HEK293 (cell line): ENCODE data around the gene KLC4.
A peak's percentile ranks its signal among the peaks of the same experiment; 100 is the strongest.

ENCODE experiments used
- GLI4 ChIP-seq: fragments of 450-650 bp; formaldehyde crosslinking; IDR thresholded peaks from 2 replicates; pipeline ENCODE4 v1.5.1; 2016; ENCODE audit warnings: missing biosample characterization, missing genetic modification characterization
- GLIS2 ChIP-seq: fragments of 450-650 bp; formaldehyde crosslinking; IDR thresholded peaks from 2 replicates; pipeline ENCODE4 v1.5.1; 2016; ENCODE audit warnings: missing biosample characterization, missing genetic modification characterization
- HOXC10 ChIP-seq: sonication (generic); formaldehyde crosslinking; IDR thresholded peaks from 2 replicates; pipeline ENCODE4 v1.8.1; 2023; ENCODE audit warnings: mild to moderate bottlenecking, missing genetic modification reagents
- KLF16 ChIP-seq: fragments of 450-650 bp; formaldehyde crosslinking; IDR thresholded peaks from 2 replicates; pipeline ENCODE4 v1.5.1; 2017; ENCODE audit warnings: missing biosample characterization, missing genetic modification characterization
- RBAK ChIP-seq: fragments of 450-650 bp; formaldehyde crosslinking; IDR thresholded peaks from 2 replicates; pipeline ENCODE4 v1.5.1; 2016; ENCODE audit warnings: missing biosample characterization, missing genetic modification characterization
- SP3 ChIP-seq: fragments of 450-650 bp; formaldehyde crosslinking; IDR thresholded peaks from 2 replicates; pipeline ENCODE4 v1.5.1; 2016; ENCODE audit warnings: missing biosample characterization, missing genetic modification characterization
- ZBTB20 ChIP-seq: fragments of 450-650 bp; formaldehyde crosslinking; IDR thresholded peaks from 2 replicates; pipeline ENCODE4 v1.5.1; 2016; ENCODE audit warnings: missing biosample characterization, missing genetic modification characterization
- ZFP41 ChIP-seq: fragments of 450-650 bp; formaldehyde crosslinking; IDR thresholded peaks from 2 replicates; pipeline ENCODE4 v1.5.1; 2016; ENCODE audit warnings: missing biosample characterization, missing genetic modification characterization, borderline replicate concordance
- ZNF155 ChIP-seq: fragments of 450-650 bp; formaldehyde crosslinking; IDR thresholded peaks from 2 replicates; pipeline ENCODE4 v1.5.1; 2016; ENCODE audit warnings: missing biosample characterization, missing genetic modification characterization
- ZNF169 ChIP-seq: fragments of 450-650 bp; formaldehyde crosslinking; IDR thresholded peaks from 2 replicates; pipeline ENCODE4 v1.5.1; 2016; ENCODE audit warnings: missing biosample characterization, missing genetic modification characterization
- ZNF211 ChIP-seq: fragments of 450-650 bp; formaldehyde crosslinking; IDR thresholded peaks from 2 replicates; pipeline ENCODE4 v1.5.1; 2016; ENCODE audit warnings: low read depth, missing biosample characterization, missing genetic modification characterization
- ZNF221 ChIP-seq: fragments of 450-650 bp; formaldehyde crosslinking; IDR thresholded peaks from 2 replicates; pipeline ENCODE4 v1.5.1; 2017; ENCODE audit warnings: missing biosample characterization, missing genetic modification characterization, borderline replicate concordance
- ZNF23 ChIP-seq: fragments of 450-650 bp; formaldehyde crosslinking; IDR thresholded peaks from 2 replicates; pipeline ENCODE4 v1.5.1; 2016; ENCODE audit warnings: missing biosample characterization, missing genetic modification characterization, borderline replicate concordance
- ZNF239 ChIP-seq: fragments of 450-650 bp; formaldehyde crosslinking; IDR thresholded peaks from 2 replicates; pipeline ENCODE4 v1.5.1; 2016; ENCODE audit warnings: missing biosample characterization, missing genetic modification characterization
- ZNF292 ChIP-seq: fragments of 450-650 bp; formaldehyde crosslinking; IDR thresholded peaks from 2 replicates; pipeline ENCODE4 v1.5.1; 2016; ENCODE audit warnings: low read depth, missing biosample characterization, missing genetic modification characterization, borderline replicate concordance
- ZNF350 ChIP-seq: fragments of 450-650 bp; formaldehyde crosslinking; IDR thresholded peaks from 2 replicates; pipeline ENCODE4 v1.5.0; 2017; ENCODE audit warnings: missing biosample characterization, mild to moderate bottlenecking, missing genetic modification characterization
- ZNF426 ChIP-seq: fragments of 450-650 bp; formaldehyde crosslinking; IDR thresholded peaks from 2 replicates; pipeline ENCODE4 v1.5.1; 2017; ENCODE audit warnings: missing biosample characterization, missing genetic modification characterization, mild to moderate bottlenecking, inconsistent platforms, moderate library complexity
- ZNF571 ChIP-seq: fragments of 450-650 bp; formaldehyde crosslinking; IDR thresholded peaks from 2 replicates; pipeline ENCODE4 v1.5.0; 2017; ENCODE audit warnings: missing biosample characterization, missing genetic modification characterization
- ZNF585B ChIP-seq: fragments of 450-650 bp; formaldehyde crosslinking; IDR thresholded peaks from 2 replicates; pipeline ENCODE4 v1.5.1; 2016; ENCODE audit warnings: missing biosample characterization, missing genetic modification characterization
- ZNF660 ChIP-seq: fragments of 450-650 bp; IDR thresholded peaks from 2 replicates; pipeline ENCODE4 v1.5.1; 2018; ENCODE audit warnings: missing biosample characterization, mild to moderate bottlenecking, missing genetic modification characterization
- ZNF701 ChIP-seq: fragments of 450-650 bp; formaldehyde crosslinking; IDR thresholded peaks from 2 replicates; pipeline ENCODE4 v1.5.1; 2016; ENCODE audit warnings: missing biosample characterization, missing genetic modification characterization
- ZNF785 ChIP-seq: fragments of 450-650 bp; formaldehyde crosslinking; IDR thresholded peaks from 2 replicates; pipeline ENCODE4 v1.5.1; 2016; ENCODE audit warnings: missing biosample characterization, missing genetic modification characterization
- ZNF791 ChIP-seq: fragments of 450-650 bp; formaldehyde crosslinking; IDR thresholded peaks from 2 replicates; pipeline ENCODE4 v1.5.1; 2016; ENCODE audit warnings: missing biosample characterization, missing genetic modification characterization
- ZNF837 ChIP-seq: fragments of 450-650 bp; formaldehyde crosslinking; IDR thresholded peaks from 2 replicates; pipeline ENCODE4 v1.5.1; 2016; ENCODE audit warnings: missing biosample characterization, missing genetic modification characterization
- ZNF843 ChIP-seq: fragments of 450-650 bp; formaldehyde crosslinking; IDR thresholded peaks from 2 replicates; pipeline ENCODE4 v1.5.1; 2016; ENCODE audit warnings: missing biosample characterization, missing genetic modification characterization
- TF ChIP-seq, protein P1 (sequence below): fragments of 450-650 bp; formaldehyde crosslinking; IDR thresholded peaks from 2 replicates; pipeline ENCODE4 v1.5.1; 2016; ENCODE audit warnings: missing biosample characterization, missing genetic modification characterization
- TF ChIP-seq, protein P2 (sequence below): IDR thresholded peaks from 2 replicates; pipeline ENCODE4 v1.6.1; 2011; ENCODE audit warnings: mild to moderate bottlenecking, low read depth, low read length, borderline replicate concordance
- TF ChIP-seq, protein P3 (sequence below): fragments of 450-650 bp; formaldehyde crosslinking; IDR thresholded peaks from 2 replicates; pipeline ENCODE4; 2016; ENCODE audit warnings: missing biosample characterization, missing genetic modification characterization
- TF ChIP-seq, protein P4 (sequence below): fragments of 450-650 bp; formaldehyde crosslinking; IDR thresholded peaks from 2 replicates; pipeline ENCODE4 v1.5.0; 2017; ENCODE audit warnings: missing biosample characterization, missing genetic modification characterization, borderline replicate concordance
- TF ChIP-seq, protein P5 (sequence below): fragments of 450-650 bp; formaldehyde crosslinking; IDR thresholded peaks from 2 replicates; pipeline ENCODE4 v1.5.1; 2017; ENCODE audit warnings: missing biosample characterization, missing genetic modification characterization
- TF ChIP-seq, protein P6 (sequence below): fragments of 450-650 bp; formaldehyde crosslinking; IDR thresholded peaks from 2 replicates; pipeline ENCODE4 v1.5.1; 2016; ENCODE audit warnings: missing biosample characterization, missing genetic modification characterization
- TF ChIP-seq, protein P7 (sequence below): fragments of 450-650 bp; formaldehyde crosslinking; IDR thresholded peaks from 2 replicates; pipeline ENCODE4 v1.5.1; 2016; ENCODE audit warnings: missing biosample characterization, missing genetic modification characterization

Gene KLC4

DNA sequence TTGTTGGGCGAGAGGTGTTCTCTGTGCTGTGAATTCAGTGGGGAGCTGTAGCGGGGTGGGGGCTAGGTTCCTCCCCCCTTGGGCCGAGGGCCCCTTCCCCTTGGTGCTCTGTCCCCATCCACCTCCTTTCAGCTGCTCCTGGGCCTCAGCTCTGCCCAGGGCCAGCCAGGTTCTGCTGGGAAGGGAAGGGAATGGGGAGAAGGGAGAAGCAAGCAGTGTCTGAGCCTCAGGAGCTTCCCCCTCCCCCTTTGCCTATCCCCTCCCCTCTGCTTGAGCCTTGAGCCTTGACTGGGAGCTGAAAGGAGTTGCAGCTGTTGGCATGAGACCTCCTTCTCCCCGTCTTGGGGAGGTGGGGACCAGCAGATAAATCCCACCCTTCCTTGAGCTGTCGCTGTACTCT is 38.6 kb upstream of the KLC4 start (continued):
- TF ChIP-seq, protein P1, sequence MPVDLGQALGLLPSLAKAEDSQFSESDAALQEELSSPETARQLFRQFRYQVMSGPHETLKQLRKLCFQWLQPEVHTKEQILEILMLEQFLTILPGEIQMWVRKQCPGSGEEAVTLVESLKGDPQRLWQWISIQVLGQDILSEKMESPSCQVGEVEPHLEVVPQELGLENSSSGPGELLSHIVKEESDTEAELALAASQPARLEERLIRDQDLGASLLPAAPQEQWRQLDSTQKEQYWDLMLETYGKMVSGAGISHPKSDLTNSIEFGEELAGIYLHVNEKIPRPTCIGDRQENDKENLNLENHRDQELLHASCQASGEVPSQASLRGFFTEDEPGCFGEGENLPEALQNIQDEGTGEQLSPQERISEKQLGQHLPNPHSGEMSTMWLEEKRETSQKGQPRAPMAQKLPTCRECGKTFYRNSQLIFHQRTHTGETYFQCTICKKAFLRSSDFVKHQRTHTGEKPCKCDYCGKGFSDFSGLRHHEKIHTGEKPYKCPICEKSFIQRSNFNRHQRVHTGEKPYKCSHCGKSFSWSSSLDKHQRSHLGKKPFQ (tag by site-specific recombination) = no peak
- TF ChIP-seq GLIS2 (tag by site-specific recombination) (peak; percentile 49; the same call in 1 of the 2 replicates), HOXC10 (CRISPR knock-in tag) (no peak), ZNF239 (no peak), RBAK (tag by site-specific recombination) (no peak), ZNF426 (no peak), ZNF571 (tag by site-specific recombination) (no peak), KLF16 (tag by site-specific recombination) (no peak), ZNF292 (tag by site-specific recombination) (no peak), ZNF660 (tag by site-specific recombination) (no peak), ZNF350 (tag by site-specific recombination) (no peak), ZNF211 (tag by site-specific recombination) (no peak), GLI4 (tag by site-specific recombination) (no peak), ZNF701 (tag by site-specific recombination) (0 out of 2 replicates have a peak, but pooled peaks have one; percentile 15), ZNF837 (tag by site-specific recombination) (no peak), SP3 (tag by site-specific recombination) (peak; percentile 29; the same call in 1 of the 2 replicates), ZNF221 (no peak), ZNF23 (tag by site-specific recombination) (no peak), ZBTB20 (tag by site-specific recombination) (no peak), ZNF785 (tag by site-specific recombination) (no peak), ZNF843 (tag by site-specific recombination) (no peak), ZNF791 (tag by site-specific recombination) (no peak), ZNF155 (tag by site-specific recombination) (no peak), ZNF169 (tag by site-specific recombination) (no peak), ZNF585B (tag by site-specific recombination) (no peak), ZFP41 (no peak)
- TF ChIP-seq, protein P2, sequence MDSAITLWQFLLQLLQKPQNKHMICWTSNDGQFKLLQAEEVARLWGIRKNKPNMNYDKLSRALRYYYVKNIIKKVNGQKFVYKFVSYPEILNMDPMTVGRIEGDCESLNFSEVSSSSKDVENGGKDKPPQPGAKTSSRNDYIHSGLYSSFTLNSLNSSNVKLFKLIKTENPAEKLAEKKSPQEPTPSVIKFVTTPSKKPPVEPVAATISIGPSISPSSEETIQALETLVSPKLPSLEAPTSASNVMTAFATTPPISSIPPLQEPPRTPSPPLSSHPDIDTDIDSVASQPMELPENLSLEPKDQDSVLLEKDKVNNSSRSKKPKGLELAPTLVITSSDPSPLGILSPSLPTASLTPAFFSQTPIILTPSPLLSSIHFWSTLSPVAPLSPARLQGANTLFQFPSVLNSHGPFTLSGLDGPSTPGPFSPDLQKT = no peak
- TF ChIP-seq, protein P3, sequence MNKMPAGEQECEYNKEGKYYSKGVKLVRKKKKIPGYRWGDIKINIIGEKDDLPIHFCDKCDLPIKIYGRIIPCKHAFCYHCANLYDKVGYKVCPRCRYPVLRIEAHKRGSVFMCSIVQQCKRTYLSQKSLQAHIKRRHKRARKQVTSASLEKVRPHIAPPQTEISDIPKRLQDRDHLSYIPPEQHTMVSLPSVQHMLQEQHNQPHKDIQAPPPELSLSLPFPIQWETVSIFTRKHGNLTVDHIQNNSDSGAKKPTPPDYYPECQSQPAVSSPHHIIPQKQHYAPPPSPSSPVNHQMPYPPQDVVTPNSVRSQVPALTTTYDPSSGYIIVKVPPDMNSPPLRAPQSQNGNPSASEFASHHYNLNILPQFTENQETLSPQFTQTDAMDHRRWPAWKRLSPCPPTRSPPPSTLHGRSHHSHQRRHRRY (tag by site-specific recombination) = no peak
- TF ChIP-seq, protein P4, sequence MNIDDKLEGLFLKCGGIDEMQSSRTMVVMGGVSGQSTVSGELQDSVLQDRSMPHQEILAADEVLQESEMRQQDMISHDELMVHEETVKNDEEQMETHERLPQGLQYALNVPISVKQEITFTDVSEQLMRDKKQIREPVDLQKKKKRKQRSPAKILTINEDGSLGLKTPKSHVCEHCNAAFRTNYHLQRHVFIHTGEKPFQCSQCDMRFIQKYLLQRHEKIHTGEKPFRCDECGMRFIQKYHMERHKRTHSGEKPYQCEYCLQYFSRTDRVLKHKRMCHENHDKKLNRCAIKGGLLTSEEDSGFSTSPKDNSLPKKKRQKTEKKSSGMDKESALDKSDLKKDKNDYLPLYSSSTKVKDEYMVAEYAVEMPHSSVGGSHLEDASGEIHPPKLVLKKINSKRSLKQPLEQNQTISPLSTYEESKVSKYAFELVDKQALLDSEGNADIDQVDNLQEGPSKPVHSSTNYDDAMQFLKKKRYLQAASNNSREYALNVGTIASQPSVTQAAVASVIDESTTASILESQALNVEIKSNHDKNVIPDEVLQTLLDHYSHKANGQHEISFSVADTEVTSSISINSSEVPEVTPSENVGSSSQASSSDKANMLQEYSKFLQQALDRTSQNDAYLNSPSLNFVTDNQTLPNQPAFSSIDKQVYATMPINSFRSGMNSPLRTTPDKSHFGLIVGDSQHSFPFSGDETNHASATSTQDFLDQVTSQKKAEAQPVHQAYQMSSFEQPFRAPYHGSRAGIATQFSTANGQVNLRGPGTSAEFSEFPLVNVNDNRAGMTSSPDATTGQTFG (tag by site-specific recombination) = no peak
- TF ChIP-seq, protein P5, sequence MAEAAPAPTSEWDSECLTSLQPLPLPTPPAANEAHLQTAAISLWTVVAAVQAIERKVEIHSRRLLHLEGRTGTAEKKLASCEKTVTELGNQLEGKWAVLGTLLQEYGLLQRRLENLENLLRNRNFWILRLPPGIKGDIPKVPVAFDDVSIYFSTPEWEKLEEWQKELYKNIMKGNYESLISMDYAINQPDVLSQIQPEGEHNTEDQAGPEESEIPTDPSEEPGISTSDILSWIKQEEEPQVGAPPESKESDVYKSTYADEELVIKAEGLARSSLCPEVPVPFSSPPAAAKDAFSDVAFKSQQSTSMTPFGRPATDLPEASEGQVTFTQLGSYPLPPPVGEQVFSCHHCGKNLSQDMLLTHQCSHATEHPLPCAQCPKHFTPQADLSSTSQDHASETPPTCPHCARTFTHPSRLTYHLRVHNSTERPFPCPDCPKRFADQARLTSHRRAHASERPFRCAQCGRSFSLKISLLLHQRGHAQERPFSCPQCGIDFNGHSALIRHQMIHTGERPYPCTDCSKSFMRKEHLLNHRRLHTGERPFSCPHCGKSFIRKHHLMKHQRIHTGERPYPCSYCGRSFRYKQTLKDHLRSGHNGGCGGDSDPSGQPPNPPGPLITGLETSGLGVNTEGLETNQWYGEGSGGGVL (tag by site-specific recombination) = peak; percentile 68; the same call in 1 of the 2 replicates
- TF ChIP-seq, protein P6, sequence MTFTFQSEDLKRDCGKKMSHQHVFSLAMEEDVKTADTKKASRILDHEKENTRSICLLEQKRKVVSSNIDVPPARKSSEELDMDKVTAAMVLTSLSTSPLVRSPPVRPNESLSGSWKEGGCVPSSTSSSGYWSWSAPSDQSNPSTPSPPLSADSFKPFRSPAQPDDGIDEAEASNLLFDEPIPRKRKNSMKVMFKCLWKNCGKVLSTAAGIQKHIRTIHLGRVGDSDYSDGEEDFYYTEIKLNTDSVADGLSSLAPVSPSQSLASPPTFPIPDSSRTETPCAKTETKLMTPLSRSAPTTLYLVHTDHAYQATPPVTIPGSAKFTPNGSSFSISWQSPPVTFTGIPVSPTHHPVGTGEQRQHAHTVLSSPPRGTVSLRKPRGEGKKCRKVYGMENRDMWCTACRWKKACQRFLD (tag by site-specific recombination) = no peak
- TF ChIP-seq, protein P7, sequence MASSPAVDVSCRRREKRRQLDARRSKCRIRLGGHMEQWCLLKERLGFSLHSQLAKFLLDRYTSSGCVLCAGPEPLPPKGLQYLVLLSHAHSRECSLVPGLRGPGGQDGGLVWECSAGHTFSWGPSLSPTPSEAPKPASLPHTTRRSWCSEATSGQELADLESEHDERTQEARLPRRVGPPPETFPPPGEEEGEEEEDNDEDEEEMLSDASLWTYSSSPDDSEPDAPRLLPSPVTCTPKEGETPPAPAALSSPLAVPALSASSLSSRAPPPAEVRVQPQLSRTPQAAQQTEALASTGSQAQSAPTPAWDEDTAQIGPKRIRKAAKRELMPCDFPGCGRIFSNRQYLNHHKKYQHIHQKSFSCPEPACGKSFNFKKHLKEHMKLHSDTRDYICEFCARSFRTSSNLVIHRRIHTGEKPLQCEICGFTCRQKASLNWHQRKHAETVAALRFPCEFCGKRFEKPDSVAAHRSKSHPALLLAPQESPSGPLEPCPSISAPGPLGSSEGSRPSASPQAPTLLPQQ (tag by site-specific recombination) = no peak
